ENCODE measurements around the gene DMTF1.
"Not testable (repeated sequence)": the region's sequence is repeated elsewhere in the genome, so short reads cannot be mapped to it uniquely, and the experiment has no call there.

The DMTF1 gene

GRCh38 chr7:87226495-87226894 is 74.2 kb downstream of the DMTF1 start:
- no peak for DNase-seq

GRCh38 chr7:87231258-87231657 is 79.0 kb downstream of the DMTF1 start:
- no peak for DNase-seq

GRCh38 chr7:87231711-87232110 is 79.5 kb downstream of the DMTF1 start:
- no peak for DNase-seq

- no peak for DNase-seq
Measured at GRCh38 chr7:87234949-87235348, 82.7 kb downstream of the DMTF1 start.

- not testable (repeated sequence) for DNase-seq
Measured at GRCh38 chr7:87238464-87239051, 86.3 kb downstream of the DMTF1 start.

- not testable (repeated sequence) for DNase-seq
Measured at GRCh38 chr7:87245671-87246070, 93.4 kb downstream of the DMTF1 start.

All from CD4-positive, alpha-beta T cell treated with Interleukin-17A for 4 hours (primary cell).